ENCODE data around the gene GNGT2.
A peak's percentile ranks its signal among the peaks of the same experiment; 100 is the strongest.

Gene GNGT2

GRCh38 chr17:49210158-49211029, at the start of gene GNGT2, which contains the start of gene ABI3:
Gene GNGT2 (minus strand): TSS chr17:49210574. CDS start chr17:49207422, 3,152 bp downstream.
Gene ABI3 (plus strand): TSS chr17:49210707. CDS start chr17:49210725, 18 bp downstream.
- ATAC-seq (peak; percentile 91), DNase-seq (peak; percentile 76)

- DNase-seq = no peak
These were observed 49.3 kb upstream of the GNGT2 start for GRCh38 chr17:49259663-49260010.

GRCh38 chr17:49258394-49258793, 48.0 kb upstream of the GNGT2 start:
- no peak for DNase-seq
- ATAC-seq = no peak

More at GRCh38 chr17:49259663-49260010, 49.3 kb upstream of the GNGT2 start:
- ATAC-seq = no peak

DNA sequence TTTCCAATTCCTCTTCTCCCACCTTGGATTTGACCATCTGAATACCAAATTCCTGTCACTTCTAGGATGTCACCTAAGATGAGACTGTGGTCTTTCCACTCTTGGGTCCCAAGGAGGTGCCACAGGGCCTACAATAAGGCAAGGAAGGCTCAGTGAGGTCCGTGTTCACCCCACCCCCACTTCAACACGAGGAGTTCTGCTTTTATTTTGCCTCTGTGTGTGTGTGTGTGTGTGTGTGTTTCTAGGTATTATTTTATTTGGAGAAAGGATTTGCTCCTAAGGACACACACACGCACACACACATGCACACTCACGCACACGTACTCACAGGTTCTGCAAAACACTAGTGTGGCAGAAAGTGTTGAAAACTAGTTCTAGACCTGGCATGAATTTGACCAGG, 44.8 kb upstream of the GNGT2 start:
- DNase-seq (no peak), ATAC-seq (no peak)

GRCh38 chr17:49254066-49254465, 43.7 kb upstream of the GNGT2 start:
- ATAC-seq = no peak
- DNase-seq = no peak

DNA sequence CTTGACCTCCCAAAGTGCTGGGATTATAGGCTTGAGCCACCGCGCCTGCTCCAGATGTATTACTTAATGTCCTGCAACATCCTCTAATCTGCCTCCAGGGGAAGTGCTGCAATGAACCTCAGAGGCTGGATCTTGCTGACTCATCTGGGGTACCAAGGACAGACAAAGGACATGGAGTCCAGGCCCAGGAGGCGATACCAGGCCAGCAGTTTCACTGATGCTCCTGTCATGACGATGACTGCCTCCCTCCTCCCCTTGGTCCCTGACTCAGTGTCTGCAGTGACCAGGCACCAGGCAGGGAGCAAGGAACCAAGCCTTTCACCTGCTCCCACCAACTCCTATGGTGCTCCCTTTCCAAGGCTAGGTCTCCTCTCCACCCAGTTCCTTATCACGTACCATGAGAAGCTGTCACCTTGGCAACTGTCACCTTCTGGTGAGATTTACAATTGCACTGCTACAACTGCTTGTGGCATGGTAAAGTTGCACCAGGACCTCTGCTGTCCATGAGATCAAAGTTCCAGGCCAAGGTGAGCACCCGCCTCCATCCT, 41.8 kb upstream of the GNGT2 start:
- ATAC-seq (no peak), DNase-seq (no peak)

- DNase-seq = no peak
- ATAC-seq = no peak
These were observed 39.6 kb upstream of the GNGT2 start for GRCh38 chr17:49249890-49250522.

DNA sequence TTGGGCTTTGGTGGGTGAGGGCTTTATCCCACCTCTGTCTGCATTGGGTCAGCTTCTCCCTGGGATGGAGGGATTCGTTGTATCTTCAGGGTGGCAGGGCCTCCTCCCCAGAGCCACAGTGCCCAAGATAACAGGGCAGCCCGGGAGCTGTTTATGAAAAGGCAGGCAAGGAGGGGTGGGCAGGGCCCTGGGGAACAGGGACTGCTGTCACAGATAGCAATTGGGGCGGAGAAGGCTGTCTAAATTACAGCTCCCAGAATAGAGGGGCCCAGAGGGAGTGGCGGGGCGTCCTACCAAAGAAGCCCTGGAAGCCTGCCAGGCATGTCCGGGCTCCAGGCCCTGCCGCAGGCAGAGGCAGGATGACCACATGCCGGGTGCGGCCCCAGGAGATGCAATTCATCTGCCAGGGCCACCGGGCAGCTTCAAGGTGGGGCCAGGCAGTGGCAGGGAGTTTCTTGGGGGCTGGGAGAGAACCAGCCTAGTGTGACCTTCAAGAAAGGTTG, 39.0 kb upstream of the GNGT2 start:
- no peak for ATAC-seq
- no peak for DNase-seq

DNA sequence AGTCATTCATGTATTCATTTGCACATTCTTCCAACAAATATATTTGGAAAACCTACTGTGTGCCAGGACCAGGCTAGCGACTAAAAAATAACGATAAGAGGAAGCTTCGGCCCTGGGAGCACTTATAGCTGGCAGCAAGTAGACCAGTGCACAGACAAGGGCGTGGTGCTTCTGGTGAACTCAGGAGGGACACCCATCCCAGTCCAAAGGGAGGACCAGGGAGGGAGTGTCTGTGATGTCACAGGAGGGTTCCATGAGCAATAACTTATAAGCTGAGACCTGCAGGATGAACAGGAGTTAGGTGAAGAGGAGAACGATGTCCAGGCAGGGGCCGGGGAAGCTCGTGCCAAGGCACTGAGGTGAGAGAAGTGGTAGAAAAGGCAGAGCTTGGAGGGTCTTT, 37.6 kb upstream of the GNGT2 start:
- DNase-seq (no peak), ATAC-seq (no peak)

- ATAC-seq (no peak), DNase-seq (no peak)
These were observed 34.5 kb upstream of the GNGT2 start for GRCh38 chr17:49244839-49245238.

DNA sequence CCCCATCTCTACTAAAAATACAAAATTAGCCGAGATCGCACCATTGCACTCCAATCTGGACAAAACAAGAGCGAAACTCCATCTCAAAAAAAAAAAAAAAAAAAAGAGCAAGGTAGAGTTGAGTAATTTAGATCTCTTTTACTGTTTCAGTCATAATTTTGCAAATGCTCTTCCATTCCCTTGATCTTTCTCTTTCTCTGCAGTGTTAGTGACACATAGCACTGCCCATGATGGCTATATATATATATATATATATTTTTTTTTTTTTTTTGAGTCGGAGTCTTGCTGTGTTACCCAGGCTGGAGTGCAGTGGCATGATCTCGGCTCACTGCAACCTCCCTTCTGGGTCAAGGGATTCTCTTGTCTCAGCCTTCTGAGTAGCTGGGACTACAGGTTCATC, 32.4 kb upstream of the GNGT2 start:
- ATAC-seq (no peak), DNase-seq (no peak)

GRCh38 chr17:49241692-49242397, 31.5 kb upstream of the GNGT2 start:
- ATAC-seq (no peak), DNase-seq (no peak)

DNA sequence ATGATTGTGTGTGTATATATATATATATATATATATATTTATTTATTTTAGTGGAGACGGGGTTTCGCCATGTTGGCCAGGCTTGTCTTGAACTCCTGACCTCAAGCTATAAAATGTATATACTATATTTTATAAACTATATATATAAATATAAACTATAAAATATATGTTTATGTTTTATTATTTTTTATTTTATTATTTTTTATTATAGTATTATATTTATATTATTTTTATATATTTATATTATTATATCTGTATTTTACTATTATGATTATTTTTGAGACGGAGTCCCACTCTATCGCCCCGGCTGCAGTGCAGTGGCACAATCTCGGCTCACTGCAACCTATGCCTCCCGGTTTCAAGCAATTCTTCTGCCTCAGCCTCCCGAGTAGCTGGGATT, 30.7 kb upstream of the GNGT2 start:
- ATAC-seq = no peak

DNA sequence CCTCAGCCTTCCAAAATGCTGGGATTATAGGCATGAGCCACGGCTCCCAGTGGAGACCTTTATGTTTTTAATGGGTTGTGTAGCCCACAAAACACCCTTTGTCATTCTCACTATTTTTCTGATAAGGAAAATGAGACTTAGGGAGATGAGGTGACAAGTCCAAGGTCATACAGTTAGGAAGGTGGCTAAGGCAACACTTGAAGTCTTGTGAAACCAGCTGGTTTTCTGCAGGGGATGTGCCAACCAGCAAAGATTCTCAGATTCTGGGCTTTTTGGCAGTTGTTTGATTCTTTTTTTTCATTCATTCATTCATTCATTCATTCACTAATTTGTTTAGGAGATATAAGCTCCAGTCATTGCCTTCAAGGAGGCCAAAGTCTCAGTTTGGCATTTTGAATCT, 30.2 kb upstream of the GNGT2 start:
- ATAC-seq (no peak), DNase-seq (no peak)

More for the DNA sequence above, 30.7 kb upstream of the GNGT2 start:
- DNase-seq = no peak

- ATAC-seq (no peak), DNase-seq (no peak)
These were observed 29.6 kb upstream of the GNGT2 start for GRCh38 chr17:49239963-49240362.

DNA sequence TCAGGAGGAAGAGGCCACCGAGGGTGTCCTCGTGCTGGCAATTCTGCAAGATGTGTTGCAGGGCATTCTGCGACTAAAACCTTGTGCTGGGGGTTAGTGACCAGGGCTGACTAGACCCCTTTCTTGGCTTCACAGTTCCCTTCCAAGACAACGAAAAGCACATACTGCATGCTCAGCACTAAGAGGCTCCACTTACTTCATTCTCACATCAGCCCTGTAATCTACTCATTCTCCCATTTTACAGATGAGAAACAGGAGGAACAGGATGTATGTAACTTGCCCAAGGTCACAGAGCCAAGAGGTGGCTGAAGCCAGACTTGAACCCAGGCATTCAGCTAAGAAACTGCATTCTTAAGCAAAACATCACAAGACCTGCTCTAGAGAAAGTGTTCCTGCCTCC, 25.5 kb upstream of the GNGT2 start:
- ATAC-seq (no peak), DNase-seq (no peak)

DNA sequence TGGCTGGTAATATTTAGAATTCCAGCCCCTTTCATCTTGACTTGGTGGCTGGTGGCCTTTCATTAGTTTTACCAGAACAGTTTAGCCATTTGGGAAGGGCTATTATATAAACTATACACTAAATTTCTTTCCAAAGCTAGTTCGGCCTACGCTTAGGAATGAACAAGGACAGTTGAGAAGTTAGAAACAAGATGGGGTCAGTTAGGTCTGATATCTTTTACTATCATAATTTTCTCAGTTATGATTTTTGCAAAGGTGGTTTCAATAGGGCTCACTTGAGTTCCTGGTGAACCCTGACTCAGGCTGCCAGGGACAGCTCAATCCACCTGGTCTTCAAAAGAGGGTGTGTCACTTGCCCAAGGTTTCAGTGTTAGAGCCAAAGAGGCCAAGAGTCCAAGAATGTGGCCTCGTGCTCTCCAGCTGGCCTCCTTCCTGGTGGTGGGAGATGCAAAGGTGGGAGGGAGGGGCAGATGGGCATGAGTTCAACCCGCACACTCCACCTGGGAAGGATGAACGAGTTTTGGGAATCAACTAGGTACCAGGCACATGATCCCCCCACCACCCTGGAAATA, 24.2 kb upstream of the GNGT2 start:
- ATAC-seq (no peak), DNase-seq (no peak)

DNA sequence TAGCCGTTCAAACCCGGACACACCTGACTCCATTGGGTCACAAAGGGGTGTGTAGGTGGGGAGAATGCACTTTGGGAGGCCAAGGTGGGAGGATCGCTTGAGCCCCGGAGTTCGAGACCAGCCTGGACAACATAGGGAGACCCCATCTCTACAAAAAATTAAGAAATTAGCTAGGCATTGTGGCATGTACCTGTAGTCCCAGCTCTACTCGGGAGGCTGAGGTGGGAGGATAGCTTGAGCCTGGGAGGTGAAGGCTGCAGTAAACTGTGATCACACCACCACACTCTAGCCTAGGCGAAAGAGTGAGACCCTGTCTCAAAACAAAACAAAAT, 21.2 kb upstream of the GNGT2 start:
- DNase-seq (no peak), ATAC-seq (no peak)

DNA sequence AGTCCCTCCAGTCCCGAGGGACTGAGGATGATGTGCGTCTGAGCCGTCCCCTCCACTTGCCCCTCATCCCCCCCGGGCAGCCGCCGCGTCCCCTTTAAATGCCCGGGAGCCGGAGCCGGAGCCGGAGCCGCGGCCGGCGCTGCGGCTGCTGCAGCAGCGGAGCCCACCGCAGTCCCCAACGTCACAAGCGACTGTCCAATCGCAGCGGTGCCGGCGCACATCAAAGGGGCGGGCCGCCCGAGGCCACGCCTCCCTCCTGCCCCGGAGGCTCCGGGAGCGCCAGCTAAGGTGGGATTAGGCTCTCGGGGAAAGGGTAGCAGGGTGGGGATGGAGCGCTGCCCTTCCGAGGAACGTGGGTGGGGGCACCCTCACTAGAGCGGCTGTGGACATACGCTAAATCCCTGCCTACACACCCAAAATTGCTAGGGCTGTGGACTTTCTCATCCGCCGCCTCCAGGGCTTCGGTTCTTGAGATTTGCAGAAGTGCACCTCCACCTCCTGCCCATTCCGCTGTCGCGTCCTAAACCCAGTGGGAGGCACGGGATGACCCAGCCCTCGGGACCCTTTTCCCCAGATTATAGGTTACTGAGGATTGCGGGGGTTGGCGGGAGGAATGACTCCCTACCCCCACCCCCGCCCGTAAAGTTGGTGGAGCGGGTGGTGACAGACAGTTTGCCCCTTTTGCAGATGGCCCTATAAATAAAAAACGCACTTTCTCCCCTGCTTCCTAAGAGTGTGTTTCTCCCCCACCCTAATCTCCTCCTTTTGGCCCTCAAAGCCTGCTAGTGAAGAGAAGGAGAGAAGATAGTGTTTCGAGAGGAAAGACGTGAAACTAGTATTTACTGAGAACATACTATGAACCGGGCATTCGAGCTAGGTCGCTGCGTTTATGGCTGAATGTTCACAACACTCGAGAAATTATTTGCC, 20.5 kb upstream of the GNGT2 start, which contains the start of gene PHOSPHO1:
Gene PHOSPHO1, minus strand, starts transcription at position 152 of the 927 bp plus-strand sequence. CDS start 4,096 bp downstream, outside the sequence.
- peak; percentile 93 for DNase-seq
- ATAC-seq = peak; percentile 93

- no peak for DNase-seq
- no peak for ATAC-seq
These were observed 19.6 kb upstream of the GNGT2 start for GRCh38 chr17:49229805-49230600.

All from stimulated activated naive CD8-positive, alpha-beta T cell treated with anti-CD3 and anti-CD28 coated beads, Interleukin-15, Interleukin-2, amounts not matched to agents 100 U/mL and 50 U/mL, for 24 hours (primary cell).